Measurements from ENCODE around the gene SNX24.
"Not testable (repeated sequence)": the region's sequence is repeated elsewhere in the genome, so short reads cannot be mapped to it uniquely, and the experiment has no call there.

DNA sequence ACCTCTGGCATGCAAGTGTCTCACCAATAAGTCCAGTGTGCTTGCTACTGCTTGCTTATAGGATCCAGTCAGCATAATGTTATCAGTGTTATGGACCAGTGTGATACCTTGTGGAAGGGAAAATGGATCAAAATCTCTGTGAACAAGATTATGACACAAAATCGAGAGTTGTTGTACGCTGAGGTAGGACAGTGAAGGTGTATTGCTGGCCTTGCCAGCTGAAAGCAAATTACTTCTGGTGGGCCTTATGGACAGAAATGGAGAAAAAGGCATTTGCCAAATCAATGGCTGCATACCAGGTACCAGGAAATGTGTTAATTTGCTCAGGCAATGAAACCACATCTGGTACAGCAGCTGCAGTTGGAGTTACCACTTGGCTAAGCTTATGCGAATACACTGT lies 128.8 kb downstream of the SNX24 start:
- not testable (repeated sequence) for TF ChIP-seq FOS (IDR thresholded peaks at IDR 0.05; ENCODE audit: low read depth, low read length); POLR2A (IDR thresholded peaks at IDR 0.05; ENCODE audit: low read depth, low read length); CTCF (conservative IDR thresholded peaks at IDR 0.05; ENCODE audit: low read depth, low read length); RCOR1 (IDR thresholded peaks at IDR 0.05; ENCODE audit: insufficient replicate concordance, low read length); CHD1 (IDR thresholded peaks at IDR 0.05; ENCODE audit: low read depth, low read length); CEBPB (IDR thresholded peaks at IDR 0.05; ENCODE audit: low read depth, low read length); SMC3 (IDR thresholded peaks at IDR 0.05; ENCODE audit: low read depth, low read length); MAFK (IDR thresholded peaks at IDR 0.05; ENCODE audit: low read depth, low read length); ELK1 (IDR thresholded peaks at IDR 0.05; ENCODE audit: borderline replicate concordance, low read depth, low read length)
